ENCODE measurements around the gene SLC16A12. TPM values are rescaled to one million over a fixed set of nuclear protein-coding genes. Genes with fewer than 3 reads are reported as not detected.

SLC16A12 gene
- total and polyA plus RNA-seq, 2 donors (not counting 3 experiments of a cell fraction or from before 2014, with no cell fraction given): not detected

DNA sequence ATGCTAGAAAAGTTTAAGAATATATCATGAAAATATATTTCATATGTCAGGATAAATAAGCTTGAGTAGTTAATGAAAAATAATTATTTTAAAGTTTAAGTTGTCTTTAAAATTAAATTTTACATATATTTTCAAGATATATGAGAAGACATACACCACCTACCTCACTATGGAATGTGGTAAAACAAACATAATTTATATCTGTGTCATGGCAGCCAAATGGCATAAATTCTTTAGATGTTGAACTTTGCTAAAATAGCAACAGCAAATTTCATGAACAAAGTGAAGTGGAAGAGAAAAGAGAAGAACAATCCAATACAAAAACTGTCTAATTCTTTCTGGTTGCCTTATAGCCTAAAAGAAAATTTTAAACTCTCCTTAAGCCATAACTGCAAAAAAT is 39.6 kb upstream of the SLC16A12 start:
- Histone ChIP-seq H3K36me3 (ENCODE audit: control insufficient read depth in 2 of 2, extremely low read depth in 1 of 2, insufficient read depth in 2 of 2, low read length in 2 of 2) (no peaks in the 10 kb centered on the region), H3K4me3 (replicated peaks in 1 of 3; ENCODE audit: insufficient read depth in 1 of 3, low read depth in 1 of 3, low read length in 3 of 3) (no peak overlapping the region), H4K20me1 (replicated peaks; ENCODE audit: control insufficient read depth, extremely low read depth, insufficient read depth, low read length) (no peaks in the 10 kb centered on the region), H3K27ac (ENCODE audit: insufficient read depth, low read depth, low read length) (no peak overlapping the region), H3K9me3 (replicated peaks; ENCODE audit: control insufficient read depth, insufficient read depth, low read length) (no peaks in the 10 kb centered on the region), H3K9ac (replicated peaks; ENCODE audit: extremely low read depth, insufficient read depth, low read length) (no peak overlapping the region), H3K27me3 (ENCODE audit: control insufficient read depth in 2 of 2, insufficient read depth in 2 of 2, low read length in 2 of 2) (no peaks in the 10 kb centered on the region), H3K4me1 (ENCODE audit: control insufficient read depth, extremely low read depth, insufficient read depth, low read length) (no peaks in the 10 kb centered on the region), H3K79me2 (ENCODE audit: control insufficient read depth, insufficient read depth, low read length) (no peaks in the 10 kb centered on the region), H3K9me1 (replicated peaks; ENCODE audit: control insufficient read depth, extremely low read depth, insufficient read depth, low read length) (no peaks in the 10 kb centered on the region), H3K4me2 (ENCODE audit: insufficient read depth, low read length) (no peak overlapping the region), H2AFZ (ENCODE audit: low read depth, low read length) (no peak overlapping the region)
- no peak for FAIRE-seq
- DNase-seq (ENCODE audit: low read depth, low spot score): no peak
- intact Hi-C loops (cut with micrococcal nuclease) (no loop called here), dilution Hi-C loops (cut with MboI; ENCODE audit: extremely low pct_ligation_motif_present, low sequenced_read_pairs) (no loop called here)
- TF ChIP-seq POLR2AphosphoS5 (IDR thresholded peaks at IDR 0.05; ENCODE audit: insufficient read depth, low read depth, low read length): no peak
- TF ChIP-seq JUN (IDR thresholded peaks at IDR 0.05; ENCODE audit: borderline replicate concordance, insufficient read depth, insufficient read length, low read depth): no peak
- TF ChIP-seq FOS (IDR thresholded peaks at IDR 0.05; ENCODE audit: borderline replicate concordance, insufficient read depth, low read length): no peak
- TF ChIP-seq EZH2 (IDR thresholded peaks at IDR 0.05; ENCODE audit: borderline replicate concordance, low read depth, low read length, severe bottlenecking): no peak
- no peak for TF ChIP-seq GATA2 (IDR thresholded peaks at IDR 0.05; ENCODE audit: insufficient read depth, insufficient read length, low read depth, low read length)
- TF ChIP-seq MYC (IDR thresholded peaks at IDR 0.05; ENCODE audit: low read depth, low read length): no peak
- TF ChIP-seq, protein P1, sequence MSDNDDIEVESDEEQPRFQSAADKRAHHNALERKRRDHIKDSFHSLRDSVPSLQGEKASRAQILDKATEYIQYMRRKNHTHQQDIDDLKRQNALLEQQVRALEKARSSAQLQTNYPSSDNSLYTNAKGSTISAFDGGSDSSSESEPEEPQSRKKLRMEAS (IDR thresholded peaks at IDR 0.05; ENCODE audit: insufficient read depth, insufficient read length): no peak
- CTCF ChIA-PET: interaction anchor here (0.8 kb wide), 1 partner anchor 10 kb away, joined by 3 read pairs; no protein-coding TSS in a partner anchor
- BruUV-seq (replicated peaks): no TSS peak
- POLR2A ChIA-PET: no interaction called here

DNA sequence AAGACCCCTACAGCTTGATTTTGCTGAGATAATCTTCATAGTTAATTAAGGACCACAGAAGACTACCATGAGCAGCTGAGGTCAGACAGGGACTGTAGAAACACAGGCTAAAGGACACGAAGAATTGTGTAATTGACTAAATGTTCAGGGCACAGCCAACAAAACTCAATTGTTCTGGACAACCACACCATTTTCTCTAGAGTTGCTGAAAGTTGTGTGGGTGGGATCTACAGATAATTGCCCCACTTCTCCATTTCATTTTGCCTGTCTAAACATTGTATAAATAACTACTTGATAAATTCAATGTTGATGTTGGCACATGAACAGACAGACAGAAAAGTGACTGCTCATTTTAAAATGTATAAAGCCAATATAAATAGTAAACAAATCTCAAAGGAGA is 39.0 kb upstream of the SLC16A12 start:
- ChIA-PET CTCF (interaction anchor here (0.8 kb wide), 1 partner anchor 10 kb away, joined by 3 read pairs; no protein-coding TSS in a partner anchor), POLR2A (no interaction called here)
- no peaks in the 10 kb centered on the region for H3K4me1 ChIP-seq (ENCODE audit: control insufficient read depth, extremely low read depth, insufficient read depth, low read length)
- H3K9me3 ChIP-seq (replicated peaks; ENCODE audit: control insufficient read depth, insufficient read depth, low read length): no peaks in the 10 kb centered on the region
- no peak for TF ChIP-seq JUN (IDR thresholded peaks at IDR 0.05; ENCODE audit: borderline replicate concordance, insufficient read depth, insufficient read length, low read depth)
- TF ChIP-seq POLR2A (IDR thresholded peaks at IDR 0.05; ENCODE audit: low read depth, low read length): no peak
- TF ChIP-seq, protein P1 (IDR thresholded peaks at IDR 0.05; ENCODE audit: insufficient read depth, insufficient read length): no peak
- TF ChIP-seq, protein P2, sequence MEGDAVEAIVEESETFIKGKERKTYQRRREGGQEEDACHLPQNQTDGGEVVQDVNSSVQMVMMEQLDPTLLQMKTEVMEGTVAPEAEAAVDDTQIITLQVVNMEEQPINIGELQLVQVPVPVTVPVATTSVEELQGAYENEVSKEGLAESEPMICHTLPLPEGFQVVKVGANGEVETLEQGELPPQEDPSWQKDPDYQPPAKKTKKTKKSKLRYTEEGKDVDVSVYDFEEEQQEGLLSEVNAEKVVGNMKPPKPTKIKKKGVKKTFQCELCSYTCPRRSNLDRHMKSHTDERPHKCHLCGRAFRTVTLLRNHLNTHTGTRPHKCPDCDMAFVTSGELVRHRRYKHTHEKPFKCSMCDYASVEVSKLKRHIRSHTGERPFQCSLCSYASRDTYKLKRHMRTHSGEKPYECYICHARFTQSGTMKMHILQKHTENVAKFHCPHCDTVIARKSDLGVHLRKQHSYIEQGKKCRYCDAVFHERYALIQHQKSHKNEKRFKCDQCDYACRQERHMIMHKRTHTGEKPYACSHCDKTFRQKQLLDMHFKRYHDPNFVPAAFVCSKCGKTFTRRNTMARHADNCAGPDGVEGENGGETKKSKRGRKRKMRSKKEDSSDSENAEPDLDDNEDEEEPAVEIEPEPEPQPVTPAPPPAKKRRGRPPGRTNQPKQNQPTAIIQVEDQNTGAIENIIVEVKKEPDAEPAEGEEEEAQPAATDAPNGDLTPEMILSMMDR (IDR thresholded peaks at IDR 0.05; ENCODE audit: extremely low read depth in 1 of 2, insufficient read depth in 1 of 2, low read depth in 1 of 2, low read length in 2 of 2): no peak
- no peak for TF ChIP-seq MYC (IDR thresholded peaks at IDR 0.05; ENCODE audit: low read depth, low read length)
- no peak for TF ChIP-seq POLR2AphosphoS5 (IDR thresholded peaks at IDR 0.05; ENCODE audit: insufficient read depth, low read depth, low read length)
- TF ChIP-seq GATA2 (IDR thresholded peaks at IDR 0.05; ENCODE audit: insufficient read depth, insufficient read length, low read depth, low read length): no peak
- TF ChIP-seq FOS (IDR thresholded peaks at IDR 0.05; ENCODE audit: borderline replicate concordance, insufficient read depth, low read length): no peak
- TF ChIP-seq EZH2 (IDR thresholded peaks at IDR 0.05; ENCODE audit: borderline replicate concordance, low read depth, low read length, severe bottlenecking): no peak
- no peaks in the 10 kb centered on the region for H3K36me3 ChIP-seq (ENCODE audit: control insufficient read depth in 2 of 2, extremely low read depth in 1 of 2, insufficient read depth in 2 of 2, low read length in 2 of 2)
- no peak overlapping the region for H2AFZ ChIP-seq (ENCODE audit: low read depth, low read length)
- H3K27ac ChIP-seq (ENCODE audit: insufficient read depth, low read depth, low read length): no peak overlapping the region
- H3K4me3 ChIP-seq (replicated peaks in 1 of 3; ENCODE audit: insufficient read depth in 1 of 3, low read depth in 1 of 3, low read length in 3 of 3): no peak overlapping the region
- H3K4me2 ChIP-seq (ENCODE audit: insufficient read depth, low read length): no peak overlapping the region
- intact Hi-C loops (cut with micrococcal nuclease): no loop called here
- no peak for DNase-seq (ENCODE audit: low read depth, low spot score)
- no peak overlapping the region for H3K9ac ChIP-seq (replicated peaks; ENCODE audit: extremely low read depth, insufficient read depth, low read length)
- no TSS peak for BruUV-seq (replicated peaks)
- H3K27me3 ChIP-seq (ENCODE audit: control insufficient read depth in 2 of 2, insufficient read depth in 2 of 2, low read length in 2 of 2): no peaks in the 10 kb centered on the region
- no peaks in the 10 kb centered on the region for H3K9me1 ChIP-seq (replicated peaks; ENCODE audit: control insufficient read depth, extremely low read depth, insufficient read depth, low read length)
- H3K79me2 ChIP-seq (ENCODE audit: control insufficient read depth, insufficient read depth, low read length): no peaks in the 10 kb centered on the region
- dilution Hi-C loops (cut with MboI; ENCODE audit: extremely low pct_ligation_motif_present, low sequenced_read_pairs): no loop called here
- FAIRE-seq: no peak
- no peaks in the 10 kb centered on the region for H4K20me1 ChIP-seq (replicated peaks; ENCODE audit: control insufficient read depth, extremely low read depth, insufficient read depth, low read length)

All from endothelial cell of umbilical vein (primary cell).